HEK293 (cell line): ENCODE results near the gene OTOS.

ENCODE experiments used
- CTCF ChIA-PET: fragments of 350-600 bp; formaldehyde crosslinking; extraction: SDS; loops from one replicate; lab custom pipeline; 2021; ENCODE audit warnings: antibody characterized with exemption; lab: Yijun Ruan, JAX
- POLR2A ChIA-PET: fragments of 300-600 bp; formaldehyde crosslinking; extraction: SDS; loops from one replicate; lab custom pipeline; 2020; ENCODE audit warnings: antibody characterized with exemption, inconsistent platforms; lab: Yijun Ruan, JAX
- H3K27ac ChIP-seq: fragments of 200-500 bp; sonication (Bioruptor generic); 2 replicates; pipeline ENCODE4 v1.5.1; 2014; ENCODE audit warnings: low read depth, low read length, control low read depth, inconsistent platforms; ENCODE audit errors: extremely low read depth
- H3K36me3 ChIP-seq, 2 experiments: fragments of 200-500 bp in 1 of 2; sonication (Bioruptor generic) in 1 of 2; 1 replicate in 1 of 2; 2 replicates in 1 of 2; pipeline ENCODE4 v1.5.1; 2014 to 2017; ENCODE audit warnings: inconsistent platforms in 2 of 2, low read length in 2 of 2; ENCODE audit not compliant: control insufficient read depth in 2 of 2, insufficient read depth in 1 of 2
- H3K4me1 ChIP-seq: fragments of 200-500 bp; sonication (Bioruptor generic); 2 replicates; pipeline ENCODE4 v1.5.1; 2014; ENCODE audit warnings: mild to moderate bottlenecking, low read length, inconsistent platforms; ENCODE audit not compliant: control insufficient read depth, insufficient read depth
- H3K4me3 ChIP-seq: 2 replicates; pipeline ENCODE4 v1.5.1; 2011; ENCODE audit warnings: low read depth, mild to moderate bottlenecking, control low read depth, low read length, moderate library complexity
- H3K9me3 ChIP-seq: fragments of 200-500 bp; sonication (Bioruptor generic); 2 replicates; pipeline ENCODE4 v1.5.1; 2014; ENCODE audit warnings: low read depth, low read length, inconsistent platforms; ENCODE audit not compliant: control insufficient read depth, insufficient read depth
- GLIS1 ChIP-seq: fragments of 450-650 bp; formaldehyde crosslinking; IDR thresholded peaks from 2 replicates; pipeline ENCODE4 v1.5.1; 2016; ENCODE audit warnings: missing biosample characterization, missing genetic modification characterization
- IKZF3 ChIP-seq: fragments of 450-650 bp; IDR thresholded peaks from 2 replicates; pipeline ENCODE4 v1.5.0; 2018; ENCODE audit warnings: missing biosample characterization, mild to moderate bottlenecking, missing genetic modification characterization, moderate library complexity
- REPIN1 ChIP-seq: fragments of 450-650 bp; formaldehyde crosslinking; IDR thresholded peaks from 2 replicates; pipeline ENCODE4 v1.5.1; 2017; ENCODE audit warnings: missing biosample characterization, missing genetic modification characterization, low read depth
- WT1 ChIP-seq: fragments of 450-650 bp; formaldehyde crosslinking; IDR thresholded peaks from 2 replicates; pipeline ENCODE4 v1.5.1; 2016; ENCODE audit warnings: missing biosample characterization, missing genetic modification characterization
- ZBTB7A ChIP-seq: fragments of 450-650 bp; formaldehyde crosslinking; IDR thresholded peaks from 2 replicates; pipeline ENCODE4 v1.5.1; 2016; ENCODE audit warnings: low read depth, missing biosample characterization, missing genetic modification characterization
- ZNF501 ChIP-seq: fragments of 450-650 bp; formaldehyde crosslinking; IDR thresholded peaks from 2 replicates; pipeline ENCODE4 v1.5.1; 2016; ENCODE audit warnings: missing biosample characterization, missing genetic modification characterization
- ZNF510 ChIP-seq: fragments of 450-650 bp; formaldehyde crosslinking; IDR thresholded peaks from 2 replicates; pipeline ENCODE4 v1.5.1; 2018; ENCODE audit warnings: mild to moderate bottlenecking, missing genetic modification characterization, missing biosample characterization; ENCODE audit not compliant: insufficient replicate concordance
- ZNF521 ChIP-seq: fragments of 450-650 bp; formaldehyde crosslinking; IDR thresholded peaks from 2 replicates; pipeline ENCODE4 v1.5.1; 2017; ENCODE audit warnings: missing biosample characterization, mild to moderate bottlenecking, missing genetic modification characterization
- ZNF776 ChIP-seq: fragments of 450-650 bp; formaldehyde crosslinking; IDR thresholded peaks from 2 replicates; pipeline ENCODE4 v1.5.0; 2017; ENCODE audit warnings: missing biosample characterization, missing genetic modification characterization, borderline replicate concordance
- ZSCAN16 ChIP-seq: fragments of 450-650 bp; formaldehyde crosslinking; IDR thresholded peaks from 2 replicates; pipeline ENCODE4 v1.5.1; 2016; ENCODE audit warnings: missing biosample characterization, missing genetic modification characterization
- TF ChIP-seq, protein P1 (sequence below): fragments of 450-650 bp; formaldehyde crosslinking; IDR thresholded peaks from 2 replicates; pipeline ENCODE4 v1.5.1; 2016; ENCODE audit warnings: missing biosample characterization, missing genetic modification characterization
- TF ChIP-seq, protein P2 (sequence below): fragments of 450-650 bp; formaldehyde crosslinking; optimal IDR thresholded peaks from 2 replicates; pipeline ENCODE3; 2016; ENCODE audit warnings: missing biosample characterization, mild to moderate bottlenecking, missing genetic modification characterization
- TF ChIP-seq, protein P3 (sequence below): fragments of 450-650 bp; formaldehyde crosslinking; IDR thresholded peaks from 2 replicates; pipeline ENCODE4 v1.5.1; 2017; ENCODE audit warnings: missing biosample characterization, missing genetic modification characterization
- TF ChIP-seq, protein P4 (sequence below): fragments of 450-650 bp; formaldehyde crosslinking; IDR thresholded peaks from 2 replicates; pipeline ENCODE4 v1.5.0; 2017; ENCODE audit warnings: missing biosample characterization, missing genetic modification characterization, borderline replicate concordance
- TF ChIP-seq, protein P5 (sequence below): fragments of 450-650 bp; formaldehyde crosslinking; IDR thresholded peaks from 2 replicates; pipeline ENCODE4 v1.5.1; 2016; ENCODE audit warnings: missing biosample characterization, missing genetic modification characterization

The OTOS gene

DNA sequence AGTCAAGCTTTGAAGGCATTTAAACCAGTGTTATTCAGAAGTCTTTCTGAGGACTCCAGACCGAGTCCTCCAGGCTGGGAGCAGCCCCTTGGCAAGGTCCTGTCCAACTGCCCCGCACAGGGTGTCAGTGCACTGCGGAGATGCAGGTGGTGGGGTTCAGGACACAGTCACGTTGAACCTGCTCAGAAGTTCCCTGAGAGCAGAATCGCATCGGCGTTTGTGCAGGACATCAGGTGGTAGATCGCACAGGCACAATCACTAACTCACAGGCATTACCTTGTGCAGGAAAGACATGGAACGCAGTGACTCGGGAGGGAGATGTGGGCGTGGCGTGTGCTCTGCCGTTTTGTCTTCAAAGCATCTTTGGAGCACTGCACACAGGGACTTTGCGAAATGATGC lies 14.7 kb downstream of the OTOS start:
- Histone ChIP-seq H3K4me1 (no peaks in the 10 kb centered on the region), H3K4me3 (no peak overlapping the region), H3K36me3 (peaks cover 0 to 50% of the 10 kb centered on the region in 2 experiments; a peak in 1 of 3 replicates), H3K9me3 (no peaks in the 10 kb centered on the region), H3K27ac (no peak overlapping the region)
- CTCF ChIA-PET: interaction anchor here (0.7 kb wide), 1 partner anchor 72 kb away, joined by 3 read pairs; no protein-coding TSS in a partner anchor
- TF ChIP-seq ZNF501 (tag by site-specific recombination) (no peak), ZNF521 (tag by site-specific recombination) (no peak), ZNF776 (no peak), WT1 (tag by site-specific recombination) (no peak), IKZF3 (tag by site-specific recombination) (no peak)
- TF ChIP-seq, protein P1, sequence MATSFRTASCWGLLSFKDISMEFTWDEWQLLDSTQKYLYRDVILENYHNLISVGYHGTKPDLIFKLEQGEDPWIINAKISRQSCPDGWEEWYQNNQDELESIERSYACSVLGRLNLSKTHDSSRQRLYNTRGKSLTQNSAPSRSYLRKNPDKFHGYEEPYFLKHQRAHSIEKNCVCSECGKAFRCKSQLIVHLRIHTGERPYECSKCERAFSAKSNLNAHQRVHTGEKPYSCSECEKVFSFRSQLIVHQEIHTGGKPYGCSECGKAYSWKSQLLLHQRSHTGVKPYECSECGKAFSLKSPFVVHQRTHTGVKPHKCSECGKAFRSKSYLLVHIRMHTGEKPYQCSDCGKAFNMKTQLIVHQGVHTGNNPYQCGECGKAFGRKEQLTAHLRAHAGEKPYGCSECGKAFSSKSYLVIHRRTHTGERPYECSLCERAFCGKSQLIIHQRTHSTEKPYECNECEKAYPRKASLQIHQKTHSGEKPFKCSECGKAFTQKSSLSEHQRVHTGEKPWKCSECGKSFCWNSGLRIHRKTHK (tag by site-specific recombination): no peak
- TF ChIP-seq, protein P2, sequence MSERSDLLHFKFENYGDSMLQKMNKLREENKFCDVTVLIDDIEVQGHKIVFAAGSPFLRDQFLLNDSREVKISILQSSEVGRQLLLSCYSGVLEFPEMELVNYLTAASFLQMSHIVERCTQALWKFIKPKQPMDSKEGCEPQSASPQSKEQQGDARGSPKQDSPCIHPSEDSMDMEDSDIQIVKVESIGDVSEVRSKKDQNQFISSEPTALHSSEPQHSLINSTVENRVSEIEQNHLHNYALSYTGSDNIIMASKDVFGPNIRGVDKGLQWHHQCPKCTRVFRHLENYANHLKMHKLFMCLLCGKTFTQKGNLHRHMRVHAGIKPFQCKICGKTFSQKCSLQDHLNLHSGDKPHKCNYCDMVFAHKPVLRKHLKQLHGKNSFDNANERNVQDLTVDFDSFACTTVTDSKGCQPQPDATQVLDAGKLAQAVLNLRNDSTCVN: no peak
- POLR2A ChIA-PET: no interaction called here

DNA sequence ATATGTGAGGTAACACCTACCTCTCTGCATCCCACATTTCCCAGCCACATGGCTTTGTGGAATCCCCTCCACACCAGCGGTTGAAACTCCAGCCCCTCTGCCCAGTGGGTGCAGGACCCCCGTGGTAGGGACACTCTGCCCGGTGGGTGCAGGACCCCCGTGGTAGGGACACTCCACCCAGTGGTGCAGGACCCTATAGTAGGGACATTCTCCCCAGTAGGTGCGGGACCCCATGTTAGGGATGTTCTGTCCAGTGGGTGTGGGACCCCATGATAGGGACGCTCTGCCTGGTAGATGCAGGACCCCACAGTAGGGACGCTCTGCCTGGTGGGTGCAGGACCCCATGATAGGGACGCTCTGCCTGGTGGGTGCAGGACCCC lies 15.8 kb downstream of the OTOS start:
- POLR2A ChIA-PET: no interaction called here
- no peak for TF ChIP-seq ZBTB7A (tag by site-specific recombination)
- TF ChIP-seq, protein P3, sequence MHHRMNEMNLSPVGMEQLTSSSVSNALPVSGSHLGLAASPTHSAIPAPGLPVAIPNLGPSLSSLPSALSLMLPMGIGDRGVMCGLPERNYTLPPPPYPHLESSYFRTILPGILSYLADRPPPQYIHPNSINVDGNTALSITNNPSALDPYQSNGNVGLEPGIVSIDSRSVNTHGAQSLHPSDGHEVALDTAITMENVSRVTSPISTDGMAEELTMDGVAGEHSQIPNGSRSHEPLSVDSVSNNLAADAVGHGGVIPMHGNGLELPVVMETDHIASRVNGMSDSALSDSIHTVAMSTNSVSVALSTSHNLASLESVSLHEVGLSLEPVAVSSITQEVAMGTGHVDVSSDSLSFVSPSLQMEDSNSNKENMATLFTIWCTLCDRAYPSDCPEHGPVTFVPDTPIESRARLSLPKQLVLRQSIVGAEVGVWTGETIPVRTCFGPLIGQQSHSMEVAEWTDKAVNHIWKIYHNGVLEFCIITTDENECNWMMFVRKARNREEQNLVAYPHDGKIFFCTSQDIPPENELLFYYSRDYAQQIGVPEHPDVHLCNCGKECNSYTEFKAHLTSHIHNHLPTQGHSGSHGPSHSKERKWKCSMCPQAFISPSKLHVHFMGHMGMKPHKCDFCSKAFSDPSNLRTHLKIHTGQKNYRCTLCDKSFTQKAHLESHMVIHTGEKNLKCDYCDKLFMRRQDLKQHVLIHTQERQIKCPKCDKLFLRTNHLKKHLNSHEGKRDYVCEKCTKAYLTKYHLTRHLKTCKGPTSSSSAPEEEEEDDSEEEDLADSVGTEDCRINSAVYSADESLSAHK (tag by site-specific recombination): no peak
- TF ChIP-seq, protein P4, sequence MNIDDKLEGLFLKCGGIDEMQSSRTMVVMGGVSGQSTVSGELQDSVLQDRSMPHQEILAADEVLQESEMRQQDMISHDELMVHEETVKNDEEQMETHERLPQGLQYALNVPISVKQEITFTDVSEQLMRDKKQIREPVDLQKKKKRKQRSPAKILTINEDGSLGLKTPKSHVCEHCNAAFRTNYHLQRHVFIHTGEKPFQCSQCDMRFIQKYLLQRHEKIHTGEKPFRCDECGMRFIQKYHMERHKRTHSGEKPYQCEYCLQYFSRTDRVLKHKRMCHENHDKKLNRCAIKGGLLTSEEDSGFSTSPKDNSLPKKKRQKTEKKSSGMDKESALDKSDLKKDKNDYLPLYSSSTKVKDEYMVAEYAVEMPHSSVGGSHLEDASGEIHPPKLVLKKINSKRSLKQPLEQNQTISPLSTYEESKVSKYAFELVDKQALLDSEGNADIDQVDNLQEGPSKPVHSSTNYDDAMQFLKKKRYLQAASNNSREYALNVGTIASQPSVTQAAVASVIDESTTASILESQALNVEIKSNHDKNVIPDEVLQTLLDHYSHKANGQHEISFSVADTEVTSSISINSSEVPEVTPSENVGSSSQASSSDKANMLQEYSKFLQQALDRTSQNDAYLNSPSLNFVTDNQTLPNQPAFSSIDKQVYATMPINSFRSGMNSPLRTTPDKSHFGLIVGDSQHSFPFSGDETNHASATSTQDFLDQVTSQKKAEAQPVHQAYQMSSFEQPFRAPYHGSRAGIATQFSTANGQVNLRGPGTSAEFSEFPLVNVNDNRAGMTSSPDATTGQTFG (tag by site-specific recombination): no peak
- TF ChIP-seq ZNF510 (tag by site-specific recombination): no peak
- no peak for TF ChIP-seq REPIN1
- TF ChIP-seq, protein P5, sequence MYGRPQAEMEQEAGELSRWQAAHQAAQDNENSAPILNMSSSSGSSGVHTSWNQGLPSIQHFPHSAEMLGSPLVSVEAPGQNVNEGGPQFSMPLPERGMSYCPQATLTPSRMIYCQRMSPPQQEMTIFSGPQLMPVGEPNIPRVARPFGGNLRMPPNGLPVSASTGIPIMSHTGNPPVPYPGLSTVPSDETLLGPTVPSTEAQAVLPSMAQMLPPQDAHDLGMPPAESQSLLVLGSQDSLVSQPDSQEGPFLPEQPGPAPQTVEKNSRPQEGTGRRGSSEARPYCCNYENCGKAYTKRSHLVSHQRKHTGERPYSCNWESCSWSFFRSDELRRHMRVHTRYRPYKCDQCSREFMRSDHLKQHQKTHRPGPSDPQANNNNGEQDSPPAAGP (tag by site-specific recombination): no peak
- TF ChIP-seq ZSCAN16 (tag by site-specific recombination): no peak
- TF ChIP-seq GLIS1: no peak
- CTCF ChIA-PET: no interaction called here

More for the DNA sequence above, 15.8 kb downstream of the OTOS start:
- Histone ChIP-seq H3K27ac (no peak overlapping the region), H3K9me3 (no peaks in the 10 kb centered on the region), H3K36me3 (peaks cover 0 to 39% of the 10 kb centered on the region in 2 experiments; a peak in 1 of 3 replicates), H3K4me1 (no peaks in the 10 kb centered on the region), H3K4me3 (no peak overlapping the region)
